Mucosa of gallbladder (tissue), 1 donor: ENCODE measurements around the gene HMGN2. TPM values are rescaled to one million over a fixed set of nuclear protein-coding genes. Genes with fewer than 3 reads are reported as not detected.

Source experiments
- total RNA-seq: library from RNA; stranded (reverse); gene quantifications from one replicate; pipeline ENCODE4 v1.2.1, GENCODE V29; 2021
- donor health status: DM: no; HTN: no; CAD: no.

HMGN2 gene
- total RNA-seq, 1 donor from 2014 or later: 236 TPM

Other genes with a start within 250 kb of the HMGN2 start
- gene CEP85, start 238.2 kb upstream of the HMGN2 start, total RNA-seq: 10.0 TPM
- 133 TPM for gene SH3BGRL3, start 192.4 kb upstream of the HMGN2 start, total RNA-seq
- gene UBXN11, start 165.8 kb upstream of the HMGN2 start, total RNA-seq: 21.3 TPM
- gene CD52, start 154.5 kb upstream of the HMGN2 start, total RNA-seq: 21.1 TPM
- gene CRYBG2, start 118.3 kb upstream of the HMGN2 start, total RNA-seq: 25.5 TPM
- 2.9 TPM for gene ZNF683, start 99.7 kb upstream of the HMGN2 start, total RNA-seq
- 1.4 TPM for gene LIN28A, start 61.6 kb upstream of the HMGN2 start, total RNA-seq
- 42.3 TPM for gene DHDDS, start 40.1 kb upstream of the HMGN2 start, total RNA-seq
- 49.2 TPM for gene RPS6KA1, start 57.3 kb downstream of the HMGN2 start, total RNA-seq
- 83.6 TPM for gene ARID1A, start 223.6 kb downstream of the HMGN2 start, total RNA-seq